HPDE6-E6E7 (cell line): ENCODE data around the gene FDXR.

Experiments
- DNase-seq: peaks from one replicate; pipeline ENCODE4 v3.0.0; 2011; ENCODE audit warnings: missing footprints; ENCODE audit errors: extremely low spot score

Gene FDXR

DNA sequence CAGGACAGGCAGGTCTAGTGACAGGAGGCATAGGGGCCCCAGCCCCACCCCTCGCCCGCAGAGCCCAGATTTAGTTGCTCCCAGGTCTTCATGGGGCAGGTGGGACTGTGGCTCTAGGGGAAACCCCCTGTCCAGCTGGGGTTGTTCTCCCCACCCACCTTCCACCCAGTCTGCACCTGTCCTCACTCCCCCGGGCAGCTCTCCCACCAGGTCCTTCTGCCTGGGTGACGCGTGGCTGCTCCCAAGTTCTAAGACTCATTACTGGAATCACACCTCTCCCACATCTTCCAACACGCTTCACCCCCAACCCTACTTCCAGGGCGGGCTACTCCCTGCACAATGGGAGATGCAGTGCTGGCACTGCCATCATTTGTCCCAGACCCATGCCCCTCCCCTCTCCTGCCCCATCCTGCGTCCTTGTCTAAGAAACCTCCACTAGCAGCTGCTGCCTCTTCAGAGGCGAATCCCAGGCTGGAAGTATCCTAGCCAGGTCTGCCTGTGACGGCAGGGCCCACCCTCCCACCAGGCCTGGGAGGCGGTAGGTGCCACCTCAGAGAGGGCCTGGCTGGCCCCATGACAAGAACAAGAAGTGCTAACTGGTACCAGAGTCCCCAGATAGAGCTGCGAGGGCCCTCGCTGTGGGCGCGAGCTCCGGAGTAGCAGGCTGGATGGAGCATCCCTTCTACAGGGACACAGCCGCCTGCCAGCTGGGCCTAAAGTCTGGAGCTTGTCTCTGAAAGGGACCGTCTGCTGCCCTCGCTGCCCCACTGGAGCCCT, 35.9 kb downstream of the FDXR start:
- DNase-seq = no peak

DNA sequence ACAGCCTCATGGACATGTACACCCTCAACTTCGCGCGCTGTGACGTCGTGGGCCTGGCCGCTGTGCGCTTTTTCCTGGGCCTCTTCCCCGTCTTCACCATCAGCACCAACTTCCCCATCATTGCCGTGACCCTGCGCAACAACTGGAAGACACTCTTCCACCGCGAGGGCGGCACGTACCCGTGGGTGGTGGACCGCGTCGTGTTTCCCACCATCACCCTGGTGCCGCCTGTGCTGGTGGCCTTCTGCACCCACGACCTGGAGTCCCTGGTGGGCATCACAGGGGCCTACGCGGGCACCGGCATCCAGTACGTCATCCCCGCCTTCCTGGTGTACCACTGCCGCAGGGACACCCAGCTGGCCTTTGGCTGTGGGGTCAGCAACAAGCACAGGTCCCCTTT, 36.6 kb downstream of the FDXR start:
- DNase-seq = no peak

DNA sequence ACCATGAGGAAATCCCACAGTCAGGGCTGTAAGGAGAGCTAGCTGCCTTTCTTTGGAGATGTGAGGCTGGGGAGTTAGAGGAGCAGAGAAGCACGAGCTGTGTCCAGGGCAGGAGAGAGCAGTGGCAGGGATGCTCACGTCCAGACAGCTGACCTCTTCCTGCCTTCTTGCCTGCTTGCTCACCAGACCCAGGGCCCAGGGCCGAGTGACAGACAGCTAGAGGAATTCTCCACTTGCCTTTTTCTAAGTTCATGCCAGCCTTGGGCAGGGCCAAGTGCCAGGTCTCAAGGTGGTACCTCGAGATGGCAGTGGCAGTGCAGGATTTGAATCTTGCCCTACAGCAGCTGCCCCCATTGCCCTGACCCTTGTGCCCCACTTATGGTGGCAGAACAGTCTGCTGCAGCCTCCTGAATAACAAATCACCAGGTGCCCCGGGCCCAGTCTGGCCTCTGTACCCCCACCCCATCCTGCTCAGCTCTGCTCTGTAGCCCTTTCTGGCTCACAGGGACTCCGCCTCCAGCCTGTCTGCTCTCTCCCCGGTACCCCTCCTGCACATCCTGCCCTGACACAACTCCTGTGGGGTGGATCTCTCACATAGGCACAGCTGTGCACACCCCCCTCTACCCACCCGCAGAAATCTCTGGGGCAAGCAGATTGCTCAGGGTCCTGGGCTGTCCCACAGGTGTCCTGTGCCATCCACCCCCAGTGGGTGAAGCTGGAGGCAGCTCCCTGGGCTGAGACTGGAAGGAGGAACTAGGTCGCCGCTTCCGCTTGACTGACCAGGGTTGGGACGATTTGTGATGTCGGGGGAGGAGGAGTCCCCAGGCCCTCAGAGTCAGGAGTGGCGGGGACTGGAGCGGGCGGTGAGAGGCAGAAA, 39.1 kb downstream of the FDXR start:
- peak; percentile 9 for DNase-seq

DNA sequence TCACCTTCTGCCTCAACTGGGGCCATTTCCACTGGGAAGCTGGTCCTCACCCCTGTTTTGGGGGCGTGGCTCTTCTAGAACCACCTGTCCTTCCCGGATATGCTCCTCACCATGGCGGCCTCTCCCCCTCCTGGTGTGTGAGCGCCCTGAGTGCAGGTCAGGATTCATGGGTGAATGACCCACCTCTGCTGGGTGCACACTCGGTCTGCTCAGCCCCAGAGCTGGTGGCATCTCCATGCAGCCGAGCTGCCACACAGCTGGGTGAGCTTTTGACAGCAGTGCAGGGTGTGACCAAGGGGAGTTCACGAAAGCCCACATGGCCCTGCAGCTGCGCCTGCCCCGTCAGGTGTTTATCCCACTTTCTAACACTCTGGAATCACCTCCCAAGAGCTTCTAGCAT, 40.4 kb downstream of the FDXR start:
- DNase-seq = no peak

DNA sequence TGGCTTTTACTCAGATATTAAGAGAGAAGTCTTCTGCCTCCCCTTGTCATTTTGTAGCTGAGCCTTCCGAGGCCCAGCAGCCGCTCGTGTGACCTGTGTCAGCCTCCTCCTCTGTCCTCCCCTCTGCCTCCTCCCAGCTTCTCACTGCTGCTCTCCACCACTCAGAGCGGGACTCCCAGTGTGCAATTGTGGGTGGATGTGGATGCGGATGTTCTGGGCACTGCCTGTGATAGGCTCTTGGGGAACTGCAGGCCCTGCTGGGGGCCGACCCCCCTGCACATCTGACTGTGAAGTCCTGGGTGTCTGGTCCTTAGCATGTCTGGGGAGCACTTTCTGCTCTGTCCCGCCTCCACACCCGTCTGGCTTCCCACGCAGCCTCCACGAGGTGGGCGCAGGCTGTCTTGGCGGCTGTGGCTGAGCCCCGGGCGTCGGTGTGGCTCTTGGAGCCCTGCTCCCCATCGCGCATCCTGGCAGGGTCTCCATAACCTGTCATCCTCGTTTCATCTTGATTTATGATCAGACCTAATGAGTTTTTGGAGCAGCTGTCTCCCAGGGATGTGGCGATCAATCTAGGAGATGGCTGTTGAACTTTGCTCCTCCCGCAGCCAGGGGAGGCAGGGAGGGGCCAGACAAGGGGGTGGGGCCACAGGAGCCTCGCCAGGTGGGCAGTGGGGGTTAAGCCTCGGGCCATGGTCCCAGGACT, 41.2 kb downstream of the FDXR start:
- DNase-seq = no peak

DNA sequence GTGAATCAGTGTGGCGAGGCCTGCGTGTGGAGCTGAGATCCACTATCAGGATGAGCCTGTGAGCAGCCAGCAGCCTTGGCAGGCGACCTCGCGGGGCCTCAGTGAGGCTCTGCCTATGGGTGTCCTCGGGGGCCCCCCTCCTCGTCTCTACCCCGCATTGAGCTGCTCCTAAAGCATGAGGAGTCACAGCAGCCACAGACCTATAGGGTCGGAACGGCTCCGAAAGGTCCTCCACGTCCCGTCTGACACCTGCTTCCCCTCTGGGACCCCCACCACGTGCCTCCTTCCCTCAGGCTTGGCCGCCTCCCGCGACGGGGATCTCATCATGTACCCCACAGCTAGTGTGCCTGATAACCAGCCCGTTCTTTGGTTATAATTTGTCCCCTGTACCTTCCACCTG, 41.9 kb downstream of the FDXR start:
- DNase-seq = no peak

DNA sequence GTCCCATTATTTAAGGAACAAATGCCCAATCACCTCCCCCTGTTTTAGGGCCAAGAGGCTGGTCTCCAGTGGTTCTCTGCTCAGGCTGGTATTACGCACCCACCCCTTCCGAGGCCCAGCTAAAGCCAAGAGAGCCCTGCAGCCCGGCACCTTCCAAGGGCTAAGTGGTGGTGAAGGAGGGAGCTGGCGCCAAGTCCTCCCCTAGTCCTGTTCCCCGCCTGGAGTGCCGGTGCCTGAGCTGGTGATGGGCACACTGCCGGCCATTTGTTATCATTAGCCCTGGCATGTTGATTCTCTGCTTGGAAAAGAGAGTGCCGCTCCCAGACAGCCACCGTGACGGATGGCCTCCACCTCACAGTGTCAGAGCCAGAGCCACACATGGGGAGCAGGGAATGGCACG, 45.0 kb downstream of the FDXR start:
- no peak for DNase-seq

DNA sequence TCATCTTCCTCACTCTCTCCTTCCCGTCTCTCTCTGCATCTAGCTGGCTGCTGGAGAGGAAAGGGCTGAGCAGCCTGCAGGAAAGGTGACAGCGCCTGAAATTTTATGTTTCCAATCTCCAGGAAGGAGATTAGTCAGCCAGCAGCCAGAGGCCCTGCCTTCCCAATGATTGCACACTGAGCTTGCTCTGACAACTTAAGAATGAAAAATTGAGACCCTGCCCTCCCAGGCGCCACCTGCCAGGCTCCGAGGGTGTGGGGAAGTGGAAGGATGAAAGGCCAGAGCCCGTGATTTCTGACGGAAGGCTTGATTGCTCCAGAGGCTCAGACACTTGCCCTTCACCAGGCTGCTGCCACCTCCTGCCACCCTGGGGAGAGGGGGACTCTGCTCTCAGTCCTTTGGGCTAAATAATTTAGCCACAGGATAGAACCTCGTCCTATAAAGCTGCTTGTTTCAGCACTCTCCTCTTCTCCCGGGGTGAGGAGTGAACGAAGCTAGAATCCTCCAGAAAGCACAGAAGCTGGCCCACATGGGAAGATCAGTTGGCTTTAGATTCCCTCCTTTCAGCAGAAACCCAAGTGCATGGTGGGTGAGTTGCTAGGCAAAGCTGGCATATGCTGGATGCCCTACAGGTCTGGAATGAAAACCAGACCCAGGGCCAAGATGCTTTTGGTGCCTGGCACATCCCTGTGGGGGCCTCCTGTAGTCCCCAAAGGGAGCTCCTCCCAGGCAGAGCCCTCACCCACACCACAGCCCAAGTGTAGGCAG, 46.7 kb downstream of the FDXR start:
- no peak for DNase-seq

DNA sequence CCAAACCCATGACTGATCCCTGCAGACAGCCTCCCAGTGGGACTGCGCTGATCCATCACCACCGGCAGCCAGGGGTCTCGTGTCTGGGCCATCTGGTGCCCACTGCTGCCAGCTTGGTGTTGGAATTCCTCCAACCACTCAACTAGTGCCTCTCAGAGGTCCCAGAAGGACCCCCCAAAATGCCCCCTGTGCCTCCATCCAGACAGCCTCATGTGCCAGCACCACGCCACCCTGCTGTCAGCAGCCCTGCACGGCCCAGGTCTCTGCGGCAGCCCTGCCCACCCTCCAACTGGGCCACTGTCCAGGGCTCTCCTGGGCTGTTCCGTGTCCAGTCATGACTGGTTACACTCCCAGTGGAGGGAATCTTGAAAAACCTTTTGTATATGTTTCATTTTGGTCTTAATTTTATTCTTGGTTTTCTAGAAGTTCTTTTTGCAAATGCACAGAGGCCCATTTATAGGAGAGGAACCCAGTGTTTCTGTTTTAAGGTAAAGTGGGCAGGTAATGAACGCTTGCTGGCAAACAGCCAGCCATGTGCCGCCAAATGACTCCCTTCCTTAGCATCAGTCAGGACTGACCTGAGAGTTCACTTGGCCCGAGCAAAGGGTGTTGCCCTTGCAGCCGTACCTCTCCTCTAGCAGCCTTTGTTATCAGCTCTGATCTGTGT, 47.7 kb downstream of the FDXR start:
- no peak for DNase-seq

DNA sequence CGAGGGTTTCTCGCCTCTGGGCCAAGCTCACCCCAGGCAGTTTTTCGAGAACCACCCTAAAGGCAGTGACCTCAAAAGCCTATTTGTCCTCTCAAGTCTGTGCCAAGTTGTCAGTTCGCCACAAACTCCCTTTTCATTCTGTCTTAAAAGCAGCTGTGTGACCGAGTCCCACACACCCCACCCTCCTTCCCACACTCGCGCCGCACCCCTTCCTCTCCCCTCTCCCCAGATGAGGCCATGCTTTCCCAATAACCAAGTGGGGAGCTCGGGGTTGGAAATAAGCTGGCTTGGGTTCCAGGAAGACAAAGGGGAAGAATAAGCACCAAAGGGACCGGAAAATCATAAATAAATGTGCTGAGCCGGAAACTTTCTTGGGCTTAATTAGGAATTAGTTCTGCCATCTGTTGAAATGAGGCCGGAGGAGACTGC, 49.8 kb downstream of the FDXR start:
- no peak for DNase-seq

DNA sequence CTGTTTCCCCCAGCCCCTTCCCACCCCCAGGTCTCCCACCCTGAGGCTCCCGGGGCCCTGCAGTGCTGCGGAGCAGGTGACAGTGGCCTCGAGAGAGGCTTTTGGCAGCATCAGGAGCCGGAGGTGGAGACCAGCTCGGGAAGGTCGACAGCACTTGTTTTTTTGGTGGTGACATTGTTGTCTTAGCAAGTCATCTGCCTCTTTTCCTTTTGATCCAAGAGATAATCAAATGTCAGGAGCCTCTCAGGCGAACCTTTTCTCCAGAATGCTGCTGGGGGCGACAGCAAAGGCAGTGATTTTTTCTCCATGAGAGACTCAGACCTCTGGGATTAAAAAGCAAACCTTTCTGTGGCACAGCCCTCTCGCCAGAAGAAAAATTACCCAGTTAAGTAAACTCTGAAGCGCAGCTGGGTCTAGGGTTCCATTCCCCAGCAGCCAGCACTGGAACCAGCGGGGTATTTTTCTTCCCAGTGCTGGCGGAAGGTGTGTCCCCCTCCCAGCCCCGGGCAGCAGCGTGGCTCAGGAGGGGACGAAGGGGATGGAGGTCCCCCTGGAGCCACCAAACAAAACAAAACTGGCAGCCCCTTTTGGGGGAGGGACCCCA, 50.4 kb downstream of the FDXR start:
- DNase-seq = no peak

DNA sequence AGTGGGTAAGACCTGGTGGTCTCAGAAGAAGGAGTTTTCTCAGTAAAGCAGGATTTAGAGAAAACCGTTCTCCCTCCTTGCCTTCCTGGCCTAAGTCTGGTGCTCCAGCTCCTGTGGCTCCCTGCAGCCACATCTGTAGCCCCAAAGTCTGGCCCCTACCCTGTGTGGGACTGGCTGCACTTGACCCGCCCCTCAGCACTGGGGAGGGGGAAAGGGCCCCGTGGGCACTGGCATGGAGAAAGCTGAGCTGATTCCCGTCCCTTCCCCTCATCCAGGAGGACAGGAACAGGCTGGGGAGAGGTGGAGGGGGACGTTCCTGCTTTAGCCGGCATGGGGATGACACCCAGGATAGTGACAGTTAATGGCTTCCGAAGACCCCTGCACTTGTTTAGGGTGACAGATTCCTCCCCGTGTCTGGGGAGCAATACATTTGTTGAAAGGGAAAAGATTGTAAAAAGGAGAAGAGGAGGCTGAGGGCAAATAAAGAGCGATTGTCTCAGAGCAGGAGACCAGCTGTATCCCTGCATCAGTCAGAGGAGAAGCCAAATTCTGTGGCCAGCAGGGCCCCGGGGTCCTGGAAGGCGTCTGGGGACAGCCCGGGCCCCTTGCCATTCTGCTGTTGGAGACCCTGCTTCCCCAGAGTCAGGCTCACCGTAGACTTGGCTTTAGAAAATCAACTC, 51.0 kb downstream of the FDXR start:
- no peak for DNase-seq

DNA sequence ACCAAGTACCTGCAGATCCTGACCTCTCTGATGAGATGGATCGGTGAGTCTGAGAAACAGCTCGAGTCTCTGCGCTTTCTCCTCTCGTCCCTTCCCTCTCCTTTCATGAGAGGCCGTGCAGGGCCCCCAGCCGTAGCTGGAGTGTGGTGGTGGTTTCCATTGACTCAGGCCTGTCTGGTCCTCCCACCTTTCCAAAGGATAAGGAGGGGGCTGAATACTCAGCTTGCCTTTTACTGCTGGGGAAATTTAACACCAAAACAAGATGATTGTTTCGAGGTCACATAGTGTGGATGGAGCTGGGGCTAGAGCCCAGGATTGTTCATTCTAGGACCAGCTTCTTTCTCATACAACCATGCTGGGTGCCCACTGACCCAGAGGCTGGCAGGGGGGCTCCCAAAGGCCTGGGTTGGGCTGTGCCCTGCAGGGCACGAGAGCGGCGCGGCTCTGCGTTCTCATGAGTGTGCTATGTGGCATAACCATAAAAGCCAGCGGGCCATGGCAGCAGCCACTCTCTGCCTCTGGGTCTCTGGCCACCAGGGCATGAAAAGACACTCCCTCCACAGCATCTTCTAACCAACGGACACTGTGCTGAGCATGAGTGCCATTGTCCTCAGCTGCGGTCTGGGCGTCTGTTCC, 52.9 kb downstream of the FDXR start:
- no peak for DNase-seq

DNA sequence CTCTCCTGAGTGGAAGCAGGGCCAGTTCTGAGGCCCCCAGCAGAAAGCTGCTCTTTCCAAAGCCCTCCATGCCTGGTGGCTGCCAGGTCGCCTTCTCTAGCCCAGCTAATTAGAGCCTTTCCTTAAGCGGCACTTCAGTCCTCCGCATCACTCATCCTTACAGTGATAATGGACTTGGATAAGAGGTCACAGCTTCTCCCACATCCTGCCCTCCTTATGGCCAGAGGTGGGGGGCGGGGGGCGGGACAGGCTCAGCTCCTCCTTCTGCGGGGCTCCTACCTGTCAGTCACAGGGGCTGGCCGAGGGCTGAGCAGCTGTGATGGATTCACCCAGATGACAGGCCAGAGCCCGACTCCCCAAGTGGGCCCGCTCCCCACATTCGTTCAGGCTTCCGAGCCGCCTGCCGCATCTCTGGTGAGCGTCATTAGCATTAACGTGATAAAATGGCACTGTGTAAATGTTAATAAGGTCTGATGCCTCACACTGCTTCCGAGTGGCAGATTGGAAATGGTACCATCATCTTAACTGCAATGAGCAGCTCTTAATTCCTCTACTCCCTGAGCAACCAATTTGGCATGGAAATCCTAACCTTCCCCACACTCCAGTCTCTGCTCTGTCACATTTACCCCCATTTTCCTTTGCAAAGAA, 54.4 kb downstream of the FDXR start:
- no peak for DNase-seq

DNA sequence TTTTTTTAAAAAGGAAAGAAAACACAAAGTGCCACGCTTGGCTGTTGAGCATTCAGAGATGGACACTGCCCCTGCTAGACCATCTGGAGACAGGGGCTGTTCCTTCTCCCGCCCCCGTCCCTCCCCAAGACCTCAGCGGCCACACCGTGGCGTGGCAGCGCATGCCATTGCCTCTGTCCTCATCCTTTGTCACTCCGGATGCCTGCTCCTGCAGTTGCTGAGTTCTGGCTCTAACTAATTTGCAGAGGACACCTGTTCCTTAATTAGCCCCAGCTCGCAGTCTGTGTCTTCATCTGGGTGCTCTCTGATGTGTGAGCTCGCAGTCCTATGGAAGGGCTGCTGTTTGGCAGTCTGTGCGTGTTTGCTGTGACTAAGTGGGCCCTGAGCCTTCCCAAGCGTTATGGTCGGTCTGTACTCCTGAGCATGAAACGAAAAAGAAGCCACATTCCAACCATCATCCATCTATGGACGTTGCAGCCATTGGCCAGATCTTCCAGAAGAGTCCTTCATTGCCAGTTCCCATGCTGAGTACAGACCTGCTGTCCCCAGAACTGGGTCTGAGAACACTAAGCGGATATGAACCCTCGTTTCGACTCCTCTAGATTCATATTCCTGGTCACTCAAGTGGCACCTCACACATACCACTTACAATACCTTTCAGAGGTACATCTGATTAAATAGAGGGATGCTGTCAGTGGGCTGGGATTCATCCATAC, 55.7 kb downstream of the FDXR start:
- DNase-seq = no peak

DNA sequence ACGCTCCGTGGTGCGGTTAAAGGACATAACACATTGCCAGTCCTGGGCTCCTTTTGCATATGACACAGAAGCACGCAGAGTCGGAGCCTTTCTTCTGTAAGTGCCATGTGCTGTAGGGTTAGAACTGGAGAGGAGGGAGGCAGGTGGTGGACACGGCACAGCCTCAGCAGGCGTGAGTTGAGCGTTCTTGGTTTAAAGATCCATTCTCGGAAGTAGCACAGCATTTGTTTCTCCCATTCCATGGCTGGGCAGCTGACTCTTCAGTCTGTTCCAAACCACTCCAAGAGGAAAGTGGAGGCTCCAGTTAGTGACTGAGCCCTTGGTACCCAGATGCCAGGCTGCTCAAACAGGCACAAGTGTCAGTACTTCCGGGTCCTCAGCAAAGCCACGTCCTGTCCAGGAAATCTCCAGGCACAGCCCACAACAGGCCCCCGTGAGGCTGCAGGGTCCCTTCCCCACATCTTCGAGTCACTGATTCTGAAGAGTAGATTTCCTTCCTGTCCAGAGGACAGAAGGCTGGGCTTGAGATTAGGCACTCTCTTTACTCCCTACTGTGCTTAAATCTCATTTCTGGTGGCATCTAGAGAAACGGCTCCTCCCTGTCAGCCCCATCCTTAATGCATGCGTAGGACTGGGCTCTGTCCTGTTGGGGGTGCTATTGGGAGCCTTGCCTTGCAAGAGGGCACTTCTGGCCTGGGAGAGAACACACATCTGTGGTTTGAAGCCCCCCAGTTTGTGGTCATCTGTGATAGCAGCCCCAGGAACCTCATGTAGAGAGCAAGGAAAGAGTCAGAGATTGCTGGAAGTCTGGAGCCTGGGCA, 57.0 kb downstream of the FDXR start:
- DNase-seq = no peak

DNA sequence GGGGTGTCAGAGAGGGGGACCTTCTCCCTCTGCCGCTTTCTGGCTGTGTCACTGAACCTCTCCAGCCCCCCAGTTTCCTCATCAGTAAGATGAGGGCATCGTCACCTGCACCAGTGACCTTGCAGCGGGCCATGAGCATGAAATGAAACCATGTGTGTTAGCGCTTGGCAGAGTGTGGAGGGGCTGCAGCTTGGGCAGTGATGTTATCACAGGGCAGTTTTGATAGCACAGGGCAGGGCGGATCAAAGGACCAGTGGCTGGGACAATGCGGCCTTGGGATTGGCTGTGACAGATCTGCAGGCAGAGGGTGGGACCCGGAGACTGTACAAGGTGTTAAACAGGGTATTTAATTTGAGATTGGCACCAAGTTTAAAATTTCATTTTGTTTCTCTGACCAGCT, 57.7 kb downstream of the FDXR start:
- no peak for DNase-seq

DNA sequence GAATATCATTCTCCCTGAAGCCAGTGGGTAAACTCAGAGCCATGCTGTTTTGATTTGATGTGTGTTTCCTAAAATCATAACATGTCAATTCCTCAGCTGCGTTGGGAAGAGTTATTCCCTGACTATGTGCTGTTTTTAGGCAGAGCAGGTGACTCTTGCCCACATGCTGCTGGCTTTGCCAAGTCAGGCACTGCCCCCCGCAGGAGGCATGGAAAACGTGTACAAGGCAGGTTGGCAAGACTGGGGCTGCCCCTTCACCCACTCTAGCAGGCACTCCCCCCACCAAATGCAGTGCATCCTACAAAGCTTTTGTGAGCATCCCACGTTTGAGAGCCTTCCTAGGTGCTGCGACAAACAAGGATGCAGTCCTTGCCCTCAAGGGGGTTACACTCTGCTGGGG, 58.3 kb downstream of the FDXR start:
- no peak for DNase-seq
